SK-N-SH (cell line): Measurements from ENCODE around the gene SAT2. TPM values are rescaled to one million over a fixed set of nuclear protein-coding genes. Genes with fewer than 3 reads are reported as not detected.

Experiments used
- CTCF ChIA-PET: fragments of 300-600, 350-600 bp; formaldehyde crosslinking; extraction: SDS; loops from one replicate; lab custom pipeline; 2021; lab: Yijun Ruan, JAX
- POLR2A ChIA-PET: fragments of 350-600 bp; sonication (Branson Sonifier 250); formaldehyde crosslinking; extraction: SDS; loops from one replicate; lab custom pipeline; 2020; ENCODE audit warnings: antibody characterized with exemption, inconsistent platforms; lab: Yijun Ruan, JAX
- DNase-seq: peaks from one replicate; pipeline ENCODE4 v3.0.0; 2012
- H2AFZ ChIP-seq: fragments of 200-600 bp; sonication (generic); 2 replicates; pipeline ENCODE4 v1.8.1; 2016; ENCODE audit warnings: antibody characterized with exemption, mild to moderate bottlenecking, low read depth
- H3F3A ChIP-seq: fragments of 200-600 bp; sonication (generic); replicated peaks from 2 replicates; pipeline ENCODE3; 2016; ENCODE audit warnings: antibody characterized with exemption, mild to moderate bottlenecking; ENCODE audit not compliant: insufficient read depth
- H3K27ac ChIP-seq, 2 experiments: fragments of 200-500 bp in 1 of 2; fragments of 200-600 bp in 1 of 2; sonication (Bioruptor generic) in 1 of 2; sonication (generic), shearing (Covaris generic) in 1 of 2; 2 replicates each; pipeline versions ENCODE4 v1.5.1 to v1.6.1; 2014 to 2016; ENCODE audit warnings: low read depth in 2 of 2, inconsistent platforms in 1 of 2, low read length in 1 of 2, mild to moderate bottlenecking in 1 of 2, mixed read lengths in 1 of 2
- H3K27me3 ChIP-seq: fragments of 200-600 bp; sonication (generic), shearing (Covaris generic); 2 replicates; pipeline ENCODE4 v1.6.1; 2016; ENCODE audit warnings: mixed run types; ENCODE audit not compliant: insufficient read depth
- H3K36me3 ChIP-seq, 2 experiments: fragments of 200-500 bp in 1 of 2; fragments of 200-600 bp in 1 of 2; sonication (Bioruptor generic) in 1 of 2; sonication (generic) in 1 of 2; replicated peaks in 1 of 2; 2 replicates each; pipeline versions ENCODE3 to v1.5.1; 2014 to 2016; ENCODE audit warnings: low read length in 1 of 2, mild to moderate bottlenecking in 1 of 2; ENCODE audit not compliant: insufficient read depth in 2 of 2, control insufficient read depth in 1 of 2
- H3K4me1 ChIP-seq, 2 experiments: fragments of 200-500 bp in 1 of 2; fragments of 200-600 bp in 1 of 2; sonication (Bioruptor generic) in 1 of 2; sonication (generic), shearing (Covaris generic) in 1 of 2; 2 replicates each; pipeline versions ENCODE4 v1.5.1 to v1.6.1; 2014 to 2016; ENCODE audit warnings: low read depth in 1 of 2, low read length in 1 of 2, mixed run types in 1 of 2; ENCODE audit not compliant: insufficient read depth in 2 of 2, control insufficient read depth in 1 of 2
- H3K4me2 ChIP-seq: fragments of 200-600 bp; sonication (generic), shearing (Covaris generic); 2 replicates; pipeline ENCODE4 v1.6.1; 2017; ENCODE audit warnings: mixed run types
- H3K4me3 ChIP-seq, 2 experiments: fragments of 200-500 bp in 1 of 2; fragments of 200-600 bp in 1 of 2; sonication (Bioruptor generic) in 1 of 2; sonication (generic), shearing (Covaris generic) in 1 of 2; 2 replicates each; pipeline versions ENCODE4 v1.5.1 to v1.8.1; 2014 to 2016; ENCODE audit warnings: low read depth in 2 of 2, inconsistent platforms in 1 of 2, low read length in 1 of 2, mild to moderate bottlenecking in 1 of 2, mixed read lengths in 1 of 2, moderate library complexity in 1 of 2
- H3K79me2 ChIP-seq: fragments of 200-600 bp; sonication (generic); 2 replicates; pipeline ENCODE4 v1.8.1; 2017; ENCODE audit warnings: mild to moderate bottlenecking; ENCODE audit not compliant: insufficient read depth
- H3K9ac ChIP-seq: fragments of 200-600 bp; sonication (generic); 2 replicates; pipeline ENCODE4 v1.6.1; 2017; ENCODE audit warnings: mixed run types
- H3K9me2 ChIP-seq: fragments of 200-600 bp; sonication (generic); 2 replicates; pipeline ENCODE4 v1.6.1; 2017; ENCODE audit warnings: mixed run types
- H3K9me3 ChIP-seq: fragments of 200-600 bp; sonication (generic); 2 replicates; pipeline ENCODE4 v1.6.1; 2017; ENCODE audit warnings: mixed run types, mild to moderate bottlenecking, moderate library complexity
- H4K20me1 ChIP-seq: fragments of 200-600 bp; sonication (generic); 2 replicates; pipeline ENCODE4 v1.6.1; 2017; ENCODE audit warnings: mild to moderate bottlenecking, mixed run types; ENCODE audit not compliant: insufficient read depth
- CHD2 ChIP-seq: fragments of 150-350 bp; IDR thresholded peaks from 2 replicates; pipeline ENCODE4 v1.6.1; 2018; ENCODE audit warnings: low read length; ENCODE audit not compliant: partially characterized antibody
- CTCF ChIP-seq: fragments of 200-600 bp; sonication (generic); IDR thresholded peaks from 2 replicates; pipeline ENCODE4 v1.6.1; 2017; ENCODE audit warnings: antibody characterized with exemption, mild to moderate bottlenecking, moderate library complexity
- ELF1 ChIP-seq: IDR thresholded peaks from 2 replicates; pipeline ENCODE4 v1.4.0; 2012
- EP300 ChIP-seq, 2 experiments: IDR thresholded peaks; 2 replicates each; pipeline versions ENCODE4 v1.4.0 to v1.6.1; 2012; ENCODE audit warnings: borderline replicate concordance in 1 of 2, low read depth in 1 of 2, low read length in 1 of 2
- FOXM1 ChIP-seq: IDR thresholded peaks from 2 replicates; pipeline ENCODE4 v1.4.0; 2012; ENCODE audit warnings: low read depth, mild to moderate bottlenecking
- GABPA ChIP-seq: IDR thresholded peaks from 2 replicates; pipeline ENCODE4 v1.4.0; 2012; ENCODE audit warnings: low read depth, mild to moderate bottlenecking
- IRF3 ChIP-seq: fragments of 150-350 bp; IDR thresholded peaks from 2 replicates; pipeline ENCODE4 v1.6.1; 2016; ENCODE audit warnings: mild to moderate bottlenecking, low read depth, low read length
- JUND ChIP-seq: IDR thresholded peaks from 2 replicates; pipeline ENCODE4 v1.4.0; 2012
- MAX ChIP-seq: IDR thresholded peaks from 2 replicates; pipeline ENCODE4 v1.4.0; 2012; ENCODE audit warnings: low read depth
- MEF2A ChIP-seq: IDR thresholded peaks from 2 replicates; pipeline ENCODE4 v1.4.0; 2012; ENCODE audit warnings: low read depth, borderline replicate concordance
- MXI1 ChIP-seq: IDR thresholded peaks from 2 replicates; pipeline ENCODE4 v1.6.1; 2012; ENCODE audit warnings: mild to moderate bottlenecking, low read depth, low read length, improper control_type of control experiment
- NRF1 ChIP-seq: IDR thresholded peaks from 2 replicates; pipeline ENCODE4 v1.6.1; 2012; ENCODE audit warnings: low read depth, mild to moderate bottlenecking, low read length
- RCOR1 ChIP-seq: fragments of 150-350 bp; IDR thresholded peaks from 2 replicates; pipeline ENCODE4 v1.6.1; 2017; ENCODE audit warnings: antibody characterized with exemption, low read length
- REST ChIP-seq: IDR thresholded peaks from 2 replicates; pipeline ENCODE4 v1.6.1; 2012; ENCODE audit warnings: mild to moderate bottlenecking, low read depth, low read length, moderate library complexity
- RXRA ChIP-seq: IDR thresholded peaks from 2 replicates; pipeline ENCODE4 v1.4.0; 2012; ENCODE audit warnings: low read depth, mild to moderate bottlenecking, borderline replicate concordance
- SMC3 ChIP-seq: IDR thresholded peaks from 2 replicates; pipeline ENCODE4 v1.6.1; 2012; ENCODE audit warnings: low read depth, low read length, improper control_type of control experiment
- TAF1 ChIP-seq: IDR thresholded peaks from 2 replicates; pipeline ENCODE4 v1.6.1; 2012; ENCODE audit warnings: low read depth, mild to moderate bottlenecking, low read length, moderate library complexity, borderline replicate concordance
- USF2 ChIP-seq: fragments of 150-350 bp; IDR thresholded peaks from 2 replicates; pipeline ENCODE4 v1.6.1; 2017; ENCODE audit warnings: antibody characterized with exemption, low read length, low read depth, borderline replicate concordance
- ZBTB33 ChIP-seq: IDR thresholded peaks from 2 replicates; pipeline ENCODE4 v1.4.0; 2012; ENCODE audit warnings: low read depth, borderline replicate concordance
- WGBS: methylation state at CpG from one replicate; pipeline ENCODE4 v1.1.6; 2017; ENCODE audit warnings: low lambda C conversion rate; 5-methylcytosine and 5-hydroxymethylcytosine counted together
- polyA plus RNA-seq, 3 experiments: library from polyadenylated mRNA; depleted of rRNA; stranded (reverse); fragments of >200 nt; gene quantifications; 2 replicates each; pipeline ENCODE4 v1.2.3, GENCODE V29; 2012
- TF ChIP-seq, protein P1 (sequence below): IDR thresholded peaks from 2 replicates; pipeline ENCODE4; 2012

SAT2 gene
- polyA plus RNA-seq, 1 of the 3 experiments (the other 2 are of a cell fraction) = 43.1 TPM

DNA sequence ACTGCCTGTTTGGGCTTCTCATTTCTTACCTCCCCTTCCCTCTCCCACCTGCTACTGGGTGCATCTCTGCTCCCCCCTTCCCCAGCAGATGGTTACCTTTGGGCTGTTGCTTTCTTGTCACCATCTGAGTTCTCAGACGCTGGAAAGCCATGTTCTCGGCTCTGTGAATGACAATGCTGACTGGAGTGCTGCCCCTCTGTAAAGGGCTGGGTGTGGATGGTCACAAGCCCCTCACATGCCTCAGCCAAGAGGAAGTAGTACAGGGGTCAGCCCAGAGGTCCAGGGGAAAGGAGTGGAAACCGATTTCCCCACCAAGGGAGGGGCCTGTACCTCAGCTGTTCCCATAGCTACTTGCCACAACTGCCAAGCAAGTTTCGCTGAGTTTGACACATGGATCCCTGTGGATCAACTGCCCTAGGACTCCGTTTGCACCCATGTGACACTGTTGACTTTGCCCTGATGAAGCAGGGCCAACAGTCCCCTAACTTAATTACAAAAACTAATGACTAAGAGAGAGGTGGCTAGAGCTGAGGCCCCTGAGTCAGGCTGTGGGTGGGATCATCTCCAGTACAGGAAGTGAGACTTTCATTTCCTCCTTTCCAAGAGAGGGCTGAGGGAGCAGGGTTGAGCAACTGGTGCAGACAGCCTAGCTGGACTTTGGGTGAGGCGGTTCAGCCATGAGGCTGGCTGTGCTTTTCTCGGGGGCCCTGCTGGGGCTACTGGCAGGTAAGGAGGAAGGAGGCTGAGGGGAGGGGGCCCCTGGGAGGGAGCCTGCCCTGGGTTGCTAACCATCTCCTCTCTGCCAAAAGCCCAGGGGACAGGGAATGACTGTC lies 48.4 kb downstream of the SAT2 start, which contains the start of gene CD68:
Gene CD68 (plus strand): TSS at position 638 of the 833 bp plus-strand sequence. CDS start 40 bp downstream, at position 678.
- Histone ChIP-seq H3F3A (peaks cover 56% of the 10 kb centered on the region), H2AFZ (no peak within 1 kb of the TSS), H3K9me3 (no peaks in the 10 kb centered on the region), H3K27me3 (no peaks in the 10 kb centered on the region), H3K79me2 (peaks cover 72% of the 10 kb centered on the region), H3K36me3 (peaks cover 48% of the 10 kb centered on the region in 2 experiments), H3K9me2 (no peaks in the 10 kb centered on the region), H3K27ac (peak within 1 kb of the TSS; percentile 12 to 79), H3K4me1 (peaks cover 37 to 39% of the 10 kb centered on the region in 2 experiments), H4K20me1 (peaks cover 49% of the 10 kb centered on the region), H3K9ac (peak within 1 kb of the TSS; percentile 45; the same call in 1 of the 2 replicates), H3K4me3 (peak within 1 kb of the TSS in 1 of 2 experiments; percentile 2; a peak in 1 of 4 replicates), H3K4me2 (peak within 1 kb of the TSS; percentile 23; the same call in 1 of the 2 replicates)
- DNase-seq = peak; percentile 58
- CTCF ChIA-PET = interaction anchor here (1.2 to 2.5 kb wide), 3 partner anchors 10 to 109 kb away, joined by 3 to 18 read pairs (median 10); partner anchors contain the start of genes SOX15, TP53 and WRAP53
- WGBS = 22% methylated on average over 7 of the region's 7 CpGs
- POLR2A ChIA-PET = interaction anchor here (0.6 to 2.4 kb wide), 4 partner anchors 8 to 62 kb away, joined by 3 to 5 read pairs (median 3); partner anchors contain the start of gene FXR2
- TF ChIP-seq ELF1 (peak; percentile 47; the same call in 1 of the 2 replicates), CHD2 (peak; percentile 63), MEF2A (no peak), RXRA (no peak), GABPA (peak; percentile 66), CTCF (no peak), MXI1 (peak; percentile 61; the same call in 1 of the 2 replicates), SMC3 (no peak), IRF3 (no peak), USF2 (no peak), MAX (peak; percentile 73), JUND (peak; percentile 65), REST (peak; percentile 39; the same call in 1 of the 2 replicates), RCOR1 (no peak), FOXM1 (no peak), ZBTB33 (peak; percentile 64), EP300 (IDR thresholded peaks at IDR 0.05; ENCODE audit: borderline replicate concordance in 1 of 2, low read depth in 1 of 2, low read length in 1 of 2) (peak in 1 of 2 experiments; percentile 18; a peak in 1 of 4 replicates), NRF1 (no peak), TAF1 (peak; percentile 54; the same call in 1 of the 2 replicates)
- TF ChIP-seq, protein P1, sequence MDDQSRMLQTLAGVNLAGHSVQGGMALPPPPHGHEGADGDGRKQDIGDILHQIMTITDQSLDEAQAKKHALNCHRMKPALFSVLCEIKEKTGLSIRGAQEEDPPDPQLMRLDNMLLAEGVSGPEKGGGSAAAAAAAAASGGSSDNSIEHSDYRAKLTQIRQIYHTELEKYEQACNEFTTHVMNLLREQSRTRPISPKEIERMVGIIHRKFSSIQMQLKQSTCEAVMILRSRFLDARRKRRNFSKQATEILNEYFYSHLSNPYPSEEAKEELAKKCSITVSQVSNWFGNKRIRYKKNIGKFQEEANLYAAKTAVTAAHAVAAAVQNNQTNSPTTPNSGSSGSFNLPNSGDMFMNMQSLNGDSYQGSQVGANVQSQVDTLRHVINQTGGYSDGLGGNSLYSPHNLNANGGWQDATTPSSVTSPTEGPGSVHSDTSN = peak; percentile 66
